AG08395 (cell line): ENCODE data around the gene ADCY3.
A peak's percentile ranks its signal among the peaks of the same experiment; 100 is the strongest.

Source experiments
- DNase-seq: peaks from one replicate; pipeline ENCODE4 v3.0.0; 2012; ENCODE audit warnings: mixed read lengths, low spot score

ADCY3 gene

GRCh38 chr2:24830351-24830750 lies 89.7 kb downstream of the ADCY3 start:
- DNase-seq, result peak; percentile 36

GRCh38 chr2:24828238-24828996 lies 91.6 kb downstream of the ADCY3 start:
- no peak for DNase-seq

- peak; percentile 94 for DNase-seq
These were observed 92.5 kb downstream of the ADCY3 start for GRCh38 chr2:24827321-24828237.

- no peak for DNase-seq
These were observed 93.3 kb downstream of the ADCY3 start for GRCh38 chr2:24826773-24827145.

GRCh38 chr2:24825883-24826772 lies 93.9 kb downstream of the ADCY3 start:
- DNase-seq, result no peak

- DNase-seq, result no peak
These were observed 94.8 kb downstream of the ADCY3 start for GRCh38 chr2:24824966-24825882.

- DNase-seq, result no peak
These were observed 95.9 kb downstream of the ADCY3 start for GRCh38 chr2:24824071-24824588.

- DNase-seq, result no peak
These were observed 97.9 kb downstream of the ADCY3 start for GRCh38 chr2:24822049-24822706.

GRCh38 chr2:24821433-24821891 lies 98.6 kb downstream of the ADCY3 start:
- no peak for DNase-seq

- no peak for DNase-seq
These were observed 99.2 kb downstream of the ADCY3 start for GRCh38 chr2:24820598-24821432.

- no peak for DNase-seq
These were observed 99.9 kb downstream of the ADCY3 start for GRCh38 chr2:24820175-24820513.

- no peak for DNase-seq
These were observed 100.4 kb downstream of the ADCY3 start for GRCh38 chr2:24819442-24820174.

GRCh38 chr2:24818721-24819167 lies 101.3 kb downstream of the ADCY3 start:
- DNase-seq, result no peak

- peak; percentile 72 for DNase-seq
These were observed 103.2 kb downstream of the ADCY3 start for GRCh38 chr2:24816884-24817283.

GRCh38 chr2:24816404-24816803 lies 103.6 kb downstream of the ADCY3 start:
- DNase-seq, result no peak

GRCh38 chr2:24815171-24815570 lies 104.9 kb downstream of the ADCY3 start:
- DNase-seq, result no peak

- DNase-seq, result no peak
These were observed 105.5 kb downstream of the ADCY3 start for GRCh38 chr2:24814516-24814915.

GRCh38 chr2:24813691-24814137 lies 106.3 kb downstream of the ADCY3 start:
- DNase-seq, result no peak
